ENCODE measurements around the gene MYO9B.

The MYO9B gene

DNA sequence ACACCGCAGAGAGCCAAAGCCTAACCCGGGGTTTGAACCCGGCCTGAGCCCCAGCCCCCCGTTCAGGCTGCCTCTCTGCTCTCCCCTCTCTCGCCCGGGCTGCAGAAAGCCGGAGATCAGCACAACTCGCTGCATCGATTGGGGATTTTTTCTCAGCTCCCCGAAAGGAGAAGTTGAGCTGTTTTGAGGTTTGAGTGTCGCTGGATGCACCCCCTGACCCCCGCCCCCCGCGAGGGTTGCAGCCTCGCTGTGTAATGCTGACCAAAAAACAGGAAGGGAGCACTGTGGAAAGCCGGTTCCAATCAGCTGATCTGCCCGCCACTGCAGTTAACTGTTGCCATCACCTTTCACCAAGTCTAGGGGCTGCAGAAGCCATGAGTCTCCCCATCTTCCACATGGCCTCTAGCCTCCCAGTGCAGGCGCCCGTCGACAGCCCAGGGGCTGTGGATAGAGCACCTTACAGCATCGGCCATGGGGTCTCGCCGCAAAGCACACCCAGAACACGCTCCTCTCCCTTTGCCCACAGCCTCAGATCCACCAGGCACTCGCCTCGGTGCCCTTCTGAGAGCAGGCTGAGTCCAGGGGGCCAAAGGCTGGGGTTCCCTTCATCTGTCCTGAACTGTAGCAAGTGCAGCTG is 34.5 kb downstream of the MYO9B start:
- intact Hi-C loops (cut with DNase I) = no loop called here
- DNase-seq = peak in 4 of 10 donors; percentile 33 to 89 (median 38)

DNA sequence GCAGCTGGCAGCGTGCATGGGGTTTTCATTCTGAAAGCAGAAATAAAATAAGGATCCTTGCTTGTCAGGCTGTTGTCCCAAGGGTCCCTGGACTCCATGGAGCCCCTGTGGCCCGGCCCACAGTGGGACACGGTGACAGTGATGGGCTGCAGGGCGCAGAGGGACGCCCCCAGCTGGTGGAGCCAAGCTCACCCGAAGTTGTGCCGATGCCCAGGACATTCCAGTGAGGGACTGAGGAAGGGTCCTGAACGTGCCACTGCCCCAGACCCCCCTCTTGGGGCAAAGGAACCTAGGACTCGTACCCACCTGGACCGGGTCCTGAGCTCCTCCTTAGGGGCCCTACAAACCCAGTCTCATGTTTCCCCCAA is 35.0 kb downstream of the MYO9B start:
- DNase-seq = no peak
- intact Hi-C loops (cut with DNase I) = no loop called here

DNA sequence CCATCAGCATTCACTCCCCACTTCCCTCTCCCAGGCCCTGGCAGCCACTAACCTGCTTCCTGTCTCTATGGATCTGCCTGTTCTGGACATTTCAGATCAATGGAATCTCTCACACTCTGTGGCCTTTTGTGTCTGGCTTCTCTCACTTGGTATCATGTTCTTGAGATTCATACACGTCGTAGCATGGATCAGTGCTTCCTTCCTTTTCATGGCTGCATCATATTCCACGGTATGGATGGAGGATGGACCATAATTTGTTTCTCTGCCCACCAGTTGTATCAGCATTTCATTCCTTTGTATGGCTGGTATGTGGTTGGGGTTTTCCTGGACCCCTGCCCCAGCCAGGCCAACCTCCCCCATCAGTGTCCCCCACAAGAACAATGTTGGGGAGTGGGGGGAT is 36.2 kb downstream of the MYO9B start:
- no peak for DNase-seq
- intact Hi-C loops (cut with DNase I) = no loop called here

DNA sequence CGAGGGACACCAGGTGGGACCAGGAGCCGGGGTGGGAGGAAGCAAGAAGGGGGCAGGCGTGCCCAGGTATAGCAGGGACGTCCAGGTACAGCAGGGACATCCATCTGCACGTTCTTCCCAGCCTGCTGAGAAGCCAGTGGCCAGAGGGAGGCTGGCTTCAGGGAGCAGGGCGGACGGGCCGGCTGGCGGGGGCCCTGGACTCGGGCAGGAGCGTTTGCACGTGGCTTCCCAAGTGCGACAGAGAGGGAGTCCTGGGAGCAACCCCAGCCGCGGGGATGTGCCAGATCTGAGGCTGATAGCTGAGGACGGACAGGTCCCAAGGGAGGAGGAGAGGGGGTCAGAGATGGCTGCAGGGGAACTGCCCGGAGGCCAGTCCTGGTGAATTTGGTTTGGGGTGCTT is 36.7 kb downstream of the MYO9B start:
- intact Hi-C loops (cut with DNase I) = no loop called here
- peak in 1 of 10 donors; percentile 80 for DNase-seq

DNA sequence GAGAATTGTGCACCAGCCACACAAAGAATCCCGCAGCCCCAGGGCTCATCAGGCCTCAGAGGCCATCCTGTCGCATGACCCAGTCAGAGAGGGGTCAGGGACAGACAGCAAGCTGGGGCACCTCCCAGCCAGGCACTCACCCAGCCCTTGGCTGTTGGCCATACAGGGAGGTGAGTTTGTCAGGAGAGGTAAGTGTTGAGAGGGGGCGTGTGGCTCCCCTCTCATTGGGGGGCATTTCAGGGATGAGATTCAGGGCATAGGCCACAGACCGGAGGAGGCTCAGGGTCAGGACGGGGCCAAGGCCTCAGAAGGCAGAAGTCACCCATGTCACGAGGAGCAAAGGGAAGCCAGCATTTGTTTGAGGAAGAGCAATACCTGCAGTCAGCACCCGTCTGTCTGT is 37.1 kb downstream of the MYO9B start:
- peak in 1 of 10 donors; percentile 63 for DNase-seq
- intact Hi-C loops (cut with DNase I) = no loop called here

DNA sequence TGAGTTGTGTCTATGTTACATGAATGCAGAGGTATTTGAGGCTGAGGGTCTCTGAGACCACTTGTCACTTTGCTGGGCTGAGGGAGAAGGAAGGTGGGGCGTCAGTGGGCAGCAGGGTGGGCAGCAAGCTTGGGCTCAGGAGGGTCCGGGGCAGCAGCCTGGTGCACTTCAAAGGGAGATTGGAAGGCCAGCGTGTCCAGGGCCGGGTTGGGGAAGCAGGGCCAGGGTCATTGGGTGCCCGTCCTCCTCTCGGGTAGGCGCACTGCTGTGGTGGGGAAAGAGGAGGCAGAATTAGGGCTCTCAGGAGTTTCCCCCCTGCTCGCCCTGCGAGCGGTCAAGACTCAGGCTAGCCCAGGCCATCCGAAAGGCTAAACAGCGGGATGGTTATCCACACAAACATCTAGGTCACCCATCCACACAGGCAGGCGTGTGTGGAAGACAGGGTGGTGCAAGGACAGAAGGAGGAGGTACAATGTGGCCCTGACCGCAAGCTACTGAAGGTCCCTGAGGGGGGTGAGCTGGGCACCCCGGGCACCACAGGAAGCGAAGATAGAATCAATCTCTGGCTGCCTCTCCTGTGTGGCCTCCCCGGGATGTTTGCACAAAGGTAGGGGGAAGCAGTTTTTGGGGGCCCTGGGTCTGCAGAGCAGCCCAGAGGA is 37.7 kb downstream of the MYO9B start:
- intact Hi-C loops (cut with DNase I) = no loop called here

DNA sequence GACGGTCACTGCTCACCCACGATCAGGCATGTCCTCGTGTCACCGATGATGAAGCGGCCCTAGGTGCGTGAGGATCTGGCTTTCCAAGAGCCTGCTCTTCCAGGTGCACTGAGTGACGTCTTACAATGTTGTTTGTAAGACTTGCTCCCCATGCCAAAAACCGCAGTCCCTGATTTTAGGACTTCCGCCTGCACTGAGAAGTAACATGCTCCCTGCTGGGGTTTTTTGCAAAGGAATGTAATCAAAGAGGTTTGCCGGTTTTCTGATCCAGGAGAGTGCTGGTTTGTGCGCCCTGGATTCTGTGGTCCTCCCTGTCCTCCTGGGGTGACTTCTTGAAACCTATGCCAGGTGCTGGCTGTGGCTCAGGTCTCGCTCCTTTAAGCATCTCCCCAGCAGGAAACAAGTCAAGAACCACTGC is 38.8 kb downstream of the MYO9B start:
- intact Hi-C loops (cut with DNase I) = no loop called here
- peak in 1 of 10 donors; percentile 65 for DNase-seq

More for the DNA sequence above, 37.7 kb downstream of the MYO9B start:
- DNase-seq = peak in 1 of 10 donors; percentile 73

DNA sequence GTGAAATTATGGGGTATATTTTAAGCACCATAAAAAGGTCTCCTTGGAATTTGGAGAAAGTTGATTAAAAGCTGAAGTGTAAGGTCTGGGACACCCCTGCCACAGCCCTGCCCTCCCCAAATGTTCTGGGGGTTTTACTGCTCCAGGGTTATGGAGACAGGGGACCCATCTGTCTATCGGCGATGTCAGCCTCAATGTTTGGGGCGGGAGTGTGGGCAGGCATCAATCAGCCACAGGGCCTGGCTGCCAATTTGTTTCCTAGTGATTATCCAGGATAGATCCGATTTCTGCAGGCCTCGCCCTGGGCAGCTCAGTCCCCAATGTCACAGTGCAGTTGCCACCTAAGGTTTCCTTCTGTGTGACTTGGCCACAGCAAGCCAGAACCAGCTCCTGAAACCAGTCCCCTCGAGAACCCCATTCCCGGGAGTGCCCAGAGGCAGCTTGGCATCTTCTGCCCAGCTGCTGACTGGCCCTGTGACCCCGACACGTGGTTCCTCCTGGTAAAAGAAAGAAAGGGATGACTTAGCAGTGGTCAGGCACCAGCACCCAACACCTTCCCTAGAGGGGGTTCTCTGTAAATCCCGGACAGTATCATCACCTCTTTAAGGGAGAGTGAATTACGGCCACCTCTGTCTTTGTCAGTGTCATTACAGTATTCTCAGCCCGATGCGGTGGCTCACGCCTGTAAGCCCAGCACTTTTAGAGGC is 41.6 kb downstream of the MYO9B start:
- DNase-seq = peak in 3 of 10 donors; percentile 42 to 83 (median 44)

DNA sequence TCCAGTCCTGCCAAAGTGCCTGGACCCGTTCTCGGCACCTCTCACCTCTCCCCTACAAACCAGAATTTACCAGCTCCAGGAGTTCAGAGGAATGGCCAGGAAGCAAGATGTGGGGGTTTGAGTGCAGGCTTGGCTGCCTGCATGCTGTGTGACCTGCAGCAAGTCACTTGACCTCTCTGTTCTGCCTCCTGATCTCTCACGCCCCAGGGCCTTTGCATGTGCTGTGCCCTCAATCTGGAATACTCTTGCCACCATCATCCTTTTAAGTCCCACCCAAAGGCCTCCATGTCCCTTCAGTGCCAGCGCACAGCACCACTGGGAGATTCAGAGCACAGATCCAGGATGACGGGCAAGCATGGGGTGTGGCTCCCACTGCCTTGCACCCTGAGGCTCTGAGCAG is 43.4 kb downstream of the MYO9B start:
- intact Hi-C loops (cut with DNase I) = no loop called here

More for the DNA sequence above, 41.6 kb downstream of the MYO9B start:
- intact Hi-C loops (cut with DNase I) = no loop called here

DNA sequence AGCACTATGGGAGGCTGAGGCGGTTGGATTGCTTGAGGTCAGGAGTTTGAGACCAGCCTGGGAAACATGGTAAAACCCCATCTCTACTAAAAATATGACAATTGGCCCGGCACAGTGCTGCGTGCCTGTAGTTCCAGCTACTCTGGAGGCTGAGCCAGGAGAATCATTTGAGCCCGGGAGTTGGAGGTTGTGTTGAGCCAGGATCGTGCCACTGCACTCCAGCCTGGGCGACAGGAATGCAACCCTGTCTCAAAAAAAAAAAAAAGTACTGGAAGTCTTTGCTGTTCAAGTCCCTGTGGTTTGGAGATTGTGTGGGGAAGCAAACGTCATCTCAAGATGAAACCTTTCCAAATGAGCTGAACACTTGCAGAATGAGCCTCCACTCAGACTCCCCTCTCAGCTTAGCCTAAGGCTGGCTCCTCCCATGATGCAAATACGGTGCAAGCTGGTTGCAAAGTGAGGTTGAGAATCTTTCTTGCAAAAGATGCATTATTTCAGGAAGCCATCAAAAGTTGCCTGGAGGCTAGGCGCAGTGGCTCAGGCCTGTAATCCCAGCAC is 46.2 kb downstream of the MYO9B start:
- DNase-seq = no peak
- intact Hi-C loops (cut with DNase I) = no loop called here

More for the DNA sequence above, 43.4 kb downstream of the MYO9B start:
- DNase-seq = no peak

DNA sequence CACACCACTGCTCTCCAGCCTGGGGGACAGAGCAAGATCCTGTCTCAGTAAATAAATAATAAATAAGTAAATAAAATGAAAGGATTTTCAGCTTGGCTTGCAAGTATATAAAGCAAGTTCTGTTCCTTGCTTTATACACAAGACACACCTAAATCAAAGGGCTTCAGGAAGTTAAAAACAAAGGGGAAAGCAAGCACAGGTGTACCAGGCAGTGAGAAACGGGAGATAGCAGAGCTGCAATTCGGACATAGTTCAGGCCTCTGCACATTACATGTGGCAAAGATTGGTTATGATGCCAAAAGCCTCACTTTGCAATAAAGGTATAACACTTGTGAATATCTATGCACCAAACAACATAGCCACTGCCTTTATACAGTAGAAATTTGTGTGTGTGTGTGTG is 47.5 kb downstream of the MYO9B start:
- intact Hi-C loops (cut with DNase I) = no loop called here
- DNase-seq = no peak

DNA sequence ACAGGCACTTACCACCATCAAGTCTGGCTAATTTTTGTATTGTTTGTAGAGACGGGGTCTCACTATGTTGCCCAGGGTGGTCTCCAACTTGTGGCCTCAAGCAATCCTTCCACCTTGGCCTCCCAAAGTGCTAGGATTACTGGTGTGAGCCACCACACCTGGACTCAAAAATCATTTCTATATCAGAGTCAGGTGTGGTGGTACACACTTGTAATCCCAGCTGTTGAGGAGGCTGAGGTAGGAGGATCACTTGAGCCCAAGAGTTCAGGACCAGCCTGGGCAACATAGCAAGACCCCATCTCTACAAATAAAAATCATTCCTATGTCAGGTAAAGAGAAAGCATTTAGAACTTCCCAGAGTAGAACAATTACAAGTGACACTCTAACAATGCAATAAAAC is 48.4 kb downstream of the MYO9B start:
- intact Hi-C loops (cut with DNase I) = no loop called here
- DNase-seq = no peak

DNA sequence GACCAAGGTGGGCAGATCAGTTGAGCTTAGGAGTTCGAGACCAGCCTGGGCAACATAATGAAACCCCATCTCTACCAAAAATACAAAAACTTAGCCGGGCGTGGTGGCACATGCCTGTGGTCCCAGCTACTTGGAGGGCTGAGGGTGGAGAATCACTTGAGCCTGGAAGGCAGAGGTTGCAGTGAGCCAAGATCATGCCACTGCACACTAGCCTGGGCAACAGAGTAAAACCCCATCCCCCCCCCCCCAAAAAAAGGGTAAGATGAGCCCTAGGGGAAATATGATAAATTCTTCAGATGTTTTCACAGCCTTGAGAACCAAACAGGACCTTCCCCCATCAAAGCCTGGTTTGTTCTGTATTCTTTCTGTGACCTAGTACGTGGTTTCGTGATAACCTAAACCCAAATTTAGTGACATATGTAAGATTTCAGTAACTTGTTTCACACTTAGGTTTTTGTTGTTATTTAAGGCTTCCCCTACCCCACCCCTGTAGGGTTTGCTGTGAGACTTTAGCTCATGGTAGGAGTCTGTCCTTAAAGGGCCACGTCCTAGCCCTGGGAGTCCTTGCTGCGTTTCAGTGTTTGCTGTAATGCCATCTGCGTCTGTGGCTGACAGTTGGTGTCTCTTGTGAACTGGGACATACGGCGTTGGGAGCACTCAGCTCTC is 49.6 kb downstream of the MYO9B start:
- intact Hi-C loops (cut with DNase I) = loop anchor here (5.0 kb wide), 1 partner anchor 48 kb away; the partner anchor contains the start of genes HAUS8 and MYO9B
- DNase-seq = peak in 1 of 10 donors; percentile 30

DNA sequence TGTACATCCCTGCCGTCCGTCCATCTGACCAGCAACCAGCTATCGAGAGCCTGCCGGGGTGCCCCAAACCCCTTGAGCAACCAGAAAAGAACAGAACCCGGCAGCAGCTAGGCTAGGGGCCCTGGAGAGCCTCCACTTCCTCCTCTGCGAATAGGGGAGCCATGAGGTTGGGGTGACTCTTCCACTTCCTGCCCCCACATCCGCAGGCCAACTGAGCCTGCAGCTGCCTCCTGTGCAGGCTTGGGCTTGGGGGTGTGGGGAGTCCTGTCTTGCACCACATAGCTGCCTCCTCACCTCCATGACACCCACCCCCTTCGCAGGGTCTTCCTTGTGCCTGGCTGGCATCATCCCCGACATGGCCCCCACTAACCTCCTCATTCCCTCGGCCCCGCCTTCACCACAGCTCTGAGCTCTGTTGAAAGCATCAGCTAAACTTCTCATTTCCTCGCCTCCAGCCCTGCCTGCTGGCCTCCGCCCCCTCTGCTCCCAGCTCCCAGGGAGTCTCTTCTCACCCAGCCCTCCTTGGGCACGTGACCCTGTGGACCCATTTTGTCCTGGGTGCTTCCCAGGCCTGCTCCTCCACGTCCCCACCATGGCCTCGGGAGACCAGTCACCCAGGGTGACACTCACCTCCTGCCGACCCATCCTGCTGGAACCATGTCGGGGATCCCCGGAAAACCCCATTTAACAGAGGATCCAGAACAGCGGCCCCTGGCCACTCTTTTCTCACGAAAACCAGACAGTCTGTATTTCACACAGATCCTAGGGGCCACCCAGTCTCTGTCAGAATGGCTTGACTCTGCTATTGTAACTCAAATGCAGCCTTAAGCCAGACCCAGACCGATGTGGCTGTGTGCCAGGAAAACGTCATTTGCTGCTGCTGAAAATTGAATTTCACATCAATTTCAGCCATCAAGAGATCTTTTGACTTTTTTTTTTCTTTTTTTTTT is 50.4 kb downstream of the MYO9B start:
- intact Hi-C loops (cut with DNase I) = loop anchor here (5.0 kb wide), 1 partner anchor 49 kb away; the partner anchor contains the start of genes HAUS8 and MYO9B

DNA sequence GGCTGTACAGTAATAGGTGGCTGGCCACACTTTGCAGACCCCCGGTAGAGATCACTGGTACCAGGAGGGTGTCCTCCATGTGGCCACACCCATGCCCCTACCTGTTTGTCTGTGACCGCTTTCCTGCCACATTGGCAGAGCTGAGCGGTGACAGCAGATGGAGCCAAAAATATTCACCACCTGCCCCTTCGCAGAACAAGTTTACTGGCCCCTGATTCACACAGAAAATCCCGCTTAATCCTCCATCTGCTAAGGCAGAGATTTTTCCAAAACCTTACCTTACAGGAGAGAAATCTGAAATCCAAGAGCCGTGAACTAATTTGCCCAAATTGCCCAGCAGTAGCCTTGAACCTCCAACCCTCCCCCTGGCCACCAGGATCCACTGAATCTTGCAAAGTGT is 52.1 kb downstream of the MYO9B start:
- no peak for DNase-seq
- intact Hi-C loops (cut with DNase I) = loop anchor here (5.0 kb wide), 1 partner anchor 50 kb away; the partner anchor contains the start of genes HAUS8 and MYO9B

More for the DNA sequence above, 50.4 kb downstream of the MYO9B start:
- DNase-seq = peak in 7 of 10 donors; percentile 19 to 91 (median 65)

DNA sequence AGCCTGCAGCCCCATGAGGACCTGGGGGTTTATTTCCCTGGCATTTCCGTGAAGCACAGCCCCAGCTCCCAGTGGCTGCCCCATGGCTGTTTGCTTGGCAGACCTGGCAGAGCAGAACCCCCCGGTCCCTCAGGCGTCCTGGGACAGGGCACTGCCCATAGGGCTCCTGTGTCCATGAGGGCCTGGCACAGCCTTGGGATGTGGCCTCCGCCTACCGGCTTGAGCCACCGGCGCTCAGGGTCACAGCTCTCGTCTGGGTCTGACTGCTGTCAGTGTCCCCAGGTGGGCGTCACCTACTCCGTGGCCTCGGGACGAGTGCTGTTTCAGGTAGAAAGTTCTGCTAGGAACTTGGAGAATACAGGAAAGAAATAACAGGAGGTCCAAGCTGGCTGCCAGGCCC is 52.8 kb downstream of the MYO9B start:
- intact Hi-C loops (cut with DNase I) = loop anchor here (5.0 kb wide), 1 partner anchor 51 kb away; the partner anchor contains the start of genes HAUS8 and MYO9B

DNA sequence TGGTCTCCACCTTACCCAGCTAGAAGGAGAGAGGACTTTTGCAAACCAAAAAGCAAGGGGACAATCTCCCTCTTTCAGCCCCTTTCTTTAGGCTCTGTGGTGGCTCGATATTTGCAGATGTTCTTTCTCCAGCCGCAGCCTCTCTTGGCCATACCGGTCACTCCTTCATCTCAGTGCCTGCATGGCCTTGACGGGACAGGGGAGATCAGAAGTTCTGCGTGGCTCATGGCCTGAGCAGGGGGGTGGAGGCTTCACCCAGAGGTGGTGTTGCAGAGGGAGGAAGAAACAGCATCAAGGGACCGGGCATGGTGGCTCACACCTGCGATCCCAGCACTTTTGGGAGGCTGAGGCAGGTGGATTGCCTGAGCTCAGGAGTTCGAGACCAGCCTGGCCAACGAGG is 53.2 kb downstream of the MYO9B start:
- intact Hi-C loops (cut with DNase I) = loop anchor here (5.0 kb wide), 1 partner anchor 52 kb away; the partner anchor contains the start of genes HAUS8 and MYO9B
- no peak for DNase-seq

More for the DNA sequence above, 52.8 kb downstream of the MYO9B start:
- DNase-seq = no peak

DNA sequence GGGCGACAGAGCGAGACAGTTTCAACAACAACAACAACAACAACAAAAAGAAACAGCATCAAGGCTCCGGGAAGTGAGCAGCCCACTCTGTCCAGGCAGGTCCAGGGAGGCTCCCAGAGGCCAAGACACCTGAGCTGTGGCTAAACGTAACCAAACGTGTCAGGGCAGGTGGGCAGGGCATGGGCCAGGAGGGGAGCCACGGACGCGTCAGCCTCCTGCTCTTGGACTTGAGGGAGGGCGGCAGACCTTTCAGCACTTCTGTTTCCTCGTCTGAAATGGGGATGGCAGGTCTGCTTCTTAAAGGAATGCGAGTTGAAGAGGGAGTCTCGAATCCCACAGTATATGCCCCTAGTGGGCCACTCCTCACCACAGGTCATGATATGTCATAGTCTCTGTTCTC is 53.8 kb downstream of the MYO9B start:
- DNase-seq = no peak
- intact Hi-C loops (cut with DNase I) = loop anchor here (5.0 kb wide), 1 partner anchor 52 kb away; the partner anchor contains the start of genes HAUS8 and MYO9B

Data from posterior cingulate gyrus (tissue), 11 donors.